Thoracic aorta (tissue), 2 donors: ENCODE data around the gene SRSF10. TPM values are rescaled to one million over a fixed set of nuclear protein-coding genes. Genes with fewer than 3 reads are reported as not detected.
A peak's percentile ranks its signal among the peaks of the same experiment; 100 is the strongest.

Source experiments
- ATAC-seq: fragments of 150-250 bp; one replicate; pipeline ENCODE4 v1.8.0; 2017; ENCODE audit warnings: low read depth; ENCODE audit not compliant: insufficient number of reproducible peaks, low FRiP score
- DNase-seq: peaks from one replicate; pipeline ENCODE4 v3.0.0-alpha.2; 2020; ENCODE audit warnings: low spot score
- H3K27ac ChIP-seq, 2 donors: fragments of 200-600 bp; sonication (generic); 1 replicate in 1 of 2; 2 replicates in 1 of 2; pipeline ENCODE4 v1.5.1; 2016; ENCODE audit warnings: mild to moderate bottlenecking in 2 of 2, moderate library complexity in 2 of 2
- H3K27me3 ChIP-seq: fragments of 200-600 bp; sonication (generic); replicated peaks from 2 replicates; pipeline ENCODE4 v1.6.0; 2016; ENCODE audit warnings: mild to moderate bottlenecking; ENCODE audit not compliant: insufficient read depth
- H3K36me3 ChIP-seq: fragments of 200-600 bp; sonication (generic); one replicate; pipeline ENCODE4 v1.5.1; 2016
- H3K4me1 ChIP-seq, 2 donors: fragments of 200-600 bp; sonication (generic); 1 replicate in 1 of 2; 2 replicates in 1 of 2; pipeline versions ENCODE4 v1.5.1 to v1.6.0; 2016; ENCODE audit warnings: low read depth in 2 of 2, mild to moderate bottlenecking in 1 of 2; ENCODE audit not compliant: control insufficient read depth in 1 of 2
- H3K4me3 ChIP-seq: fragments of 200-600 bp; sonication (generic); 2 replicates; pipeline ENCODE4 v1.5.1; 2016; ENCODE audit warnings: mild to moderate bottlenecking
- H3K9me3 ChIP-seq: fragments of 200-600 bp; sonication (generic); 2 replicates; pipeline ENCODE4 v1.5.1; 2016
- CTCF ChIP-seq: fragments of 200-600 bp; sonication (generic); IDR thresholded peaks from one replicate; pipeline ENCODE4 v1.5.1; 2019; ENCODE audit warnings: antibody characterized with exemption
- total RNA-seq, 2 donors: library from RNA; depleted of rRNA; stranded (reverse); fragments of >200 nt; gene quantifications; one replicate each; pipeline versions ENCODE4 v1.1.0 to v1.2.3, GENCODE V29; 2016

SRSF10 gene
- total RNA-seq, 2 donors from 2014 or later = 73.9 to 126 TPM

- H3K4me1 ChIP-seq = peaks cover 7 to 41% of the 10 kb centered on the region in 2 donors
- no peak overlapping the region for H3K4me3 ChIP-seq
- H3K36me3 ChIP-seq = no peaks in the 10 kb centered on the region
- no peaks in the 10 kb centered on the region for H3K27me3 ChIP-seq
- no peak for DNase-seq
- H3K27ac ChIP-seq = no peak overlapping the region
- no peak for ATAC-seq
- no peak for TF ChIP-seq CTCF
- H3K9me3 ChIP-seq = no peaks in the 10 kb centered on the region
These were observed 23.3 kb upstream of the SRSF10 start for GRCh38 chr1:24003331-24003972.

GRCh38 chr1:24002695-24003094 lies 22.6 kb upstream of the SRSF10 start:
- Histone ChIP-seq H3K4me3 (no peak overlapping the region), H3K9me3 (no peaks in the 10 kb centered on the region), H3K27me3 (no peaks in the 10 kb centered on the region), H3K4me1 (peaks cover 0 to 41% of the 10 kb centered on the region in 2 donors), H3K27ac (no peak overlapping the region), H3K36me3 (no peaks in the 10 kb centered on the region)
- DNase-seq (no peak), ATAC-seq (no peak)
- no peak for TF ChIP-seq CTCF

GRCh38 chr1:23999156-23999671 lies 19.1 kb upstream of the SRSF10 start:
- Histone ChIP-seq H3K36me3 (no peaks in the 10 kb centered on the region), H3K9me3 (no peaks in the 10 kb centered on the region), H3K27me3 (no peaks in the 10 kb centered on the region), H3K4me1 (peaks cover 0 to 43% of the 10 kb centered on the region in 2 donors), H3K4me3 (no peak overlapping the region), H3K27ac (peak overlapping the region; percentile 74 to 75)
- no peak for TF ChIP-seq CTCF
- ATAC-seq = no peak
- DNase-seq = no peak

- ATAC-seq (no peak), DNase-seq (no peak)
- no peaks in the 10 kb centered on the region for H3K36me3 ChIP-seq
- H3K9me3 ChIP-seq = no peaks in the 10 kb centered on the region
- TF ChIP-seq CTCF = no peak
- H3K4me3 ChIP-seq = no peak overlapping the region
- no peaks in the 10 kb centered on the region for H3K27me3 ChIP-seq
- peak overlapping the region in 1 of 2 donors; percentile 1 for H3K27ac ChIP-seq
- H3K4me1 ChIP-seq = peaks cover 0 to 33% of the 10 kb centered on the region in 2 donors
These were observed 17.7 kb upstream of the SRSF10 start for GRCh38 chr1:23997812-23998211.

- TF ChIP-seq CTCF = no peak
- Histone ChIP-seq H3K9me3 (no peaks in the 10 kb centered on the region), H3K27ac (no peak overlapping the region), H3K4me1 (peaks cover 0 to 30% of the 10 kb centered on the region in 2 donors), H3K27me3 (no peaks in the 10 kb centered on the region), H3K4me3 (no peak overlapping the region), H3K36me3 (no peaks in the 10 kb centered on the region)
- ATAC-seq = no peak
- no peak for DNase-seq
These were observed 16.6 kb upstream of the SRSF10 start for GRCh38 chr1:23996700-23997229.
